ENCODE measurements around the gene GTF2H4.

The GTF2H4 gene

GRCh38 chr6:30883685-30884520 lies 24.1 kb upstream of the GTF2H4 start, which contains the start of gene DDR1:
DDR1 (plus strand) TSS chr6:30884519; CDS start chr6:30888730, 4,211 bp downstream.
- H3K4me1 ChIP-seq (ENCODE audit: control insufficient read depth, insufficient read depth, low read length) = peaks cover 50% of the 10 kb centered on the region
- peak within 1 kb of the TSS; percentile 84 for H3K9ac ChIP-seq (ENCODE audit: low read length)
- H3K36me3 ChIP-seq (ENCODE audit: control insufficient read depth, insufficient read depth, low read length, severe bottlenecking) = no peaks in the 10 kb centered on the region
- H3K27me3 ChIP-seq (replicated peaks; ENCODE audit: control insufficient read depth, insufficient read depth, low read length) = no peaks in the 10 kb centered on the region
- no peaks in the 10 kb centered on the region for H3K9me3 ChIP-seq (ENCODE audit: control insufficient read depth, low read length)
- peak; percentile 64 for DNase-seq (ENCODE audit: low read depth)
- H3K4me3 ChIP-seq (ENCODE audit: low read length) = peak within 1 kb of the TSS; percentile 86

DNA sequence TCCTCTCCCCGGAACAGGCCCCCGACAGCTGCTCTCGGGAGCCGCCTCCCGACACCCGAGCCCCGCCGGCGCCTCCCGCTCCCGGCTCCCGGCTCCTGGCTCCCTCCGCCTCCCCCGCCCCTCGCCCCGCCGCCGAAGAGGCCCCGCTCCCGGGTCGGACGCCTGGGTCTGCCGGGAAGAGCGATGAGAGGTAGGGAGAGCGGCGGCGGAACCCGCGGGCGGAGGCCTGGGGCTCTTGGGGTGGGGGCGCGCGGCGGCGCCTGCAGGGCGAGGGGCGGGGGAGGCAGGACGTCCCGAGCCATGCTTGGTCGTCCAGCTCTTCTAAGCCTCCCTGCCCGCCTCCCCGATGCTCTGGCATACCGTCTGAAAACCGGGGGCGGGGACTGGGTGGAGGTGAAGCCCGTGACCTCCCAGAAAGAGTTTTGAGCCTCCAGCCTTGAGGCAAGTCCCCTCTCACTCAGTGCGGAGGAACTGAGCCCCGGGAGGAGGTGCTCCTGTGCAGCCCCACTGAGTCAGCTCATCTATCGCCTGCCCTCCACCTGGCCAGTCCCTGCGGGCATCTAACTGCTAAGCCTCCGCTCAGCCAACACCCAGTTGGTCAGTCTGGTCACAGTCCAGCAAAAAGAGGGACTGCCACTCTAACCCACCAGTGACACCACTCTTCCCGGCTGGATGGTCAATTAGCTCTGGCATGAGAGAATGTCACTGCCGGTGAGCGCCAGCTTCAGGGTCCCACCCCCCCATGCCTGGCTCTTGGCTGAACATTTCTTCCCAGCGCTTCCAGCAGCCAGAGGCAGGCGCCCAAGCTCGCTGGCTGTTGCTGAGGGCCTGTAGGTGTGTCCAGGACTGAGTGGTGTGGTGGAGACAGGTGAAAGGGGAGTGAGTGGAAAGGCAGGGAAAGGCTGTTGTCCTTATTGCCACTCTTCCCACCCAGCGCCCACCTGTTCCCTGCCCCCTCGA lies 23.2 kb upstream of the GTF2H4 start:
- peak; percentile 90 for DNase-seq (ENCODE audit: low read depth)
- peaks cover 1% of the 10 kb centered on the region for H3K36me3 ChIP-seq (ENCODE audit: control insufficient read depth, insufficient read depth, low read length, severe bottlenecking)
- H3K9me3 ChIP-seq (ENCODE audit: control insufficient read depth, low read length) = no peaks in the 10 kb centered on the region
- no peaks in the 10 kb centered on the region for H3K27me3 ChIP-seq (replicated peaks; ENCODE audit: control insufficient read depth, insufficient read depth, low read length)
- H3K4me1 ChIP-seq (ENCODE audit: control insufficient read depth, insufficient read depth, low read length) = peaks cover 50% of the 10 kb centered on the region
- H3K9ac ChIP-seq (ENCODE audit: low read length) = peak overlapping the region; percentile 84
- peak overlapping the region; percentile 86 for H3K4me3 ChIP-seq (ENCODE audit: low read length)

DNA sequence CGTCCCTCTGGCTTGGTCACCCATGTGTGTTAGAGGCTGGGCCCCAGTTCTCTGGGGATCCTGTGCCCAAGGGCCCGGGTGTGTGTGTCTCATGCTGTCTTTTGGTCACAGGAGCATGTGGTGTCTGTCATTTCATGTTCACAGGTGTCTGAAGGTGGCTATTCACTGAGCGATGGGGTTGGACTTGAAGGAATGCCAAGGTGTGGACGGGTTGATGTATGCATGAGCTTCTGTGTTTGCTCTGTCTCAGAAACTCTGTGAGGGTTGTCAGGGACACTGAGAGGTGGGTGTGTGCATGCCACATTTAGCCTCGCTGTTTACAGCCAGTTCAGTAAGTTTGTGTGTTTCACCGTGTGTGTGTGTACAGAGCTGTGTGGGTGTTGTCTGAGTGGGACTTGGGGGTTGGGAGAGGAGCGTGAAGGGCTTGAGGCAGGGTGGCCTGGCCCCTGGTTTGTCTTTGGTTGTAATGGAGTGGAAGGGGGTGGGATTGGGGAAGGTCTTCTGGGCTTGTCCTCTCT lies 22.5 kb upstream of the GTF2H4 start:
- peaks cover 50% of the 10 kb centered on the region for H3K4me1 ChIP-seq (ENCODE audit: control insufficient read depth, insufficient read depth, low read length)
- peak overlapping the region; percentile 86 for H3K4me3 ChIP-seq (ENCODE audit: low read length)
- H3K9me3 ChIP-seq (ENCODE audit: control insufficient read depth, low read length) = no peaks in the 10 kb centered on the region
- H3K9ac ChIP-seq (ENCODE audit: low read length) = peak overlapping the region; percentile 84
- no peaks in the 10 kb centered on the region for H3K27me3 ChIP-seq (replicated peaks; ENCODE audit: control insufficient read depth, insufficient read depth, low read length)
- H3K36me3 ChIP-seq (ENCODE audit: control insufficient read depth, insufficient read depth, low read length, severe bottlenecking) = peaks cover 8% of the 10 kb centered on the region
- peak; percentile 44 for DNase-seq (ENCODE audit: low read depth)

GRCh38 chr6:30885999-30886896 lies 21.8 kb upstream of the GTF2H4 start:
- H3K4me1 ChIP-seq (ENCODE audit: control insufficient read depth, insufficient read depth, low read length) = peaks cover 50% of the 10 kb centered on the region
- peak overlapping the region; percentile 84 for H3K9ac ChIP-seq (ENCODE audit: low read length)
- no peaks in the 10 kb centered on the region for H3K9me3 ChIP-seq (ENCODE audit: control insufficient read depth, low read length)
- H3K27me3 ChIP-seq (replicated peaks; ENCODE audit: control insufficient read depth, insufficient read depth, low read length) = no peaks in the 10 kb centered on the region
- peak overlapping the region; percentile 86 for H3K4me3 ChIP-seq (ENCODE audit: low read length)
- peaks cover 8% of the 10 kb centered on the region for H3K36me3 ChIP-seq (ENCODE audit: control insufficient read depth, insufficient read depth, low read length, severe bottlenecking)
- peak; percentile 86 for DNase-seq (ENCODE audit: low read depth)

DNA sequence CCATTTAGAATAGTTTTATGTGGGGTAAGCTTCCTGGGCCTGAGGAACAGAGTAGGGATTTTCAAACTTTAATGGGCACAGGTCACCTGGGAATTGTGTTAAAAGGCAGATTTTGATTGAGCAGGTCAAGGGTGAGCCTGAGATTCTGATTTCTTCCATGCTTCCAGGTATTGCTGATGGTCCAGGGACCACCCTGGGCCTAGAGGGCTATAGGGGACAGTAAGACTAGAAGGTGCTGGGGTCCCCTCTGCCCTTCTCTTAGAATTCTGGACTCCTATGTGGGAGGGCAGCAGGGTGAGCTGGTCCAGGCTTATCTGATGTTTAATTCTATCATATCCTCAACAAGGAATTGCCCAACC lies 21.1 kb upstream of the GTF2H4 start:
- H3K4me1 ChIP-seq (ENCODE audit: control insufficient read depth, insufficient read depth, low read length) = peaks cover 50% of the 10 kb centered on the region
- H3K9me3 ChIP-seq (ENCODE audit: control insufficient read depth, low read length) = no peaks in the 10 kb centered on the region
- H3K36me3 ChIP-seq (ENCODE audit: control insufficient read depth, insufficient read depth, low read length, severe bottlenecking) = peaks cover 8% of the 10 kb centered on the region
- H3K4me3 ChIP-seq (ENCODE audit: low read length) = peak overlapping the region; percentile 86
- H3K27me3 ChIP-seq (replicated peaks; ENCODE audit: control insufficient read depth, insufficient read depth, low read length) = no peaks in the 10 kb centered on the region
- DNase-seq (ENCODE audit: low read depth) = no peak
- peak overlapping the region; percentile 84 for H3K9ac ChIP-seq (ENCODE audit: low read length)

GRCh38 chr6:30887901-30888815 lies 19.8 kb upstream of the GTF2H4 start:
- peak; percentile 73 for DNase-seq (ENCODE audit: low read depth)
- peaks cover 13% of the 10 kb centered on the region for H3K36me3 ChIP-seq (ENCODE audit: control insufficient read depth, insufficient read depth, low read length, severe bottlenecking)
- H3K27me3 ChIP-seq (replicated peaks; ENCODE audit: control insufficient read depth, insufficient read depth, low read length) = no peaks in the 10 kb centered on the region
- H3K4me1 ChIP-seq (ENCODE audit: control insufficient read depth, insufficient read depth, low read length) = peaks cover 45% of the 10 kb centered on the region
- peak overlapping the region; percentile 31 for H3K4me3 ChIP-seq (ENCODE audit: low read length)
- H3K9me3 ChIP-seq (ENCODE audit: control insufficient read depth, low read length) = no peaks in the 10 kb centered on the region
- peak overlapping the region; percentile 59 for H3K9ac ChIP-seq (ENCODE audit: low read length)

DNA sequence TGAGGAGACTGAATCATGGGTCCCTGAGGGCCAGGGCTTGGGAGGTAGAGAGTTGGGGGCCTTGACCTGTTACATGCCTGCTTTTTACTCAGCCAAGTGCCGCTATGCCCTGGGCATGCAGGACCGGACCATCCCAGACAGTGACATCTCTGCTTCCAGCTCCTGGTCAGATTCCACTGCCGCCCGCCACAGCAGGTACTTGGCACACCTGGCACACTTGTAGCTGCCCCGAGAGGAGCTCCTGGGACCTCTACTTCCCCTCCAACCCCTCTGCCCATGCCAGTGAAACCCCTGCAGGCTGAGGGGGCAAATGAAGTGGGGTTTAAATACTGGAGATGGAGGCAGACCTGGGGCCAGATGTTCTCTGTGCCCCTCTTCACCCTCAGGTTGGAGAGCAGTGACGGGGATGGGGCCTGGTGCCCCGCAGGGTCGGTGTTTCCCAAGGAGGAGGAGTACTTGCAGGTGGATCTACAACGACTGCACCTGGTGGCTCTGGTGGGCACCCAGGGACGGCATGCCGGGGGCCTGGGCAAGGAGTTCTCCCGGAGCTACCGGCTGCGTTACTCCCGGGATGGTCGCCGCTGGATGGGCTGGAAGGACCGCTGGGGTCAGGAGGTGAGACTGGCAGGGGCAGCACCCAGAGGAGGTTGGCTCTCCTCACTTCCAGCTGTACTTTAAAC lies 19.1 kb upstream of the GTF2H4 start:
- no peak for DNase-seq (ENCODE audit: low read depth)
- Histone ChIP-seq H3K4me1 (ENCODE audit: control insufficient read depth, insufficient read depth, low read length) (peaks cover 38% of the 10 kb centered on the region), H3K36me3 (ENCODE audit: control insufficient read depth, insufficient read depth, low read length, severe bottlenecking) (peaks cover 18% of the 10 kb centered on the region), H3K27me3 (replicated peaks; ENCODE audit: control insufficient read depth, insufficient read depth, low read length) (no peaks in the 10 kb centered on the region), H3K9me3 (ENCODE audit: control insufficient read depth, low read length) (no peaks in the 10 kb centered on the region), H3K9ac (ENCODE audit: low read length) (peak overlapping the region; percentile 59), H3K4me3 (ENCODE audit: low read length) (no peak overlapping the region)

- Histone ChIP-seq H3K27me3 (replicated peaks; ENCODE audit: control insufficient read depth, insufficient read depth, low read length) (no peaks in the 10 kb centered on the region), H3K9me3 (ENCODE audit: control insufficient read depth, low read length) (no peaks in the 10 kb centered on the region), H3K9ac (ENCODE audit: low read length) (no peak overlapping the region), H3K4me1 (ENCODE audit: control insufficient read depth, insufficient read depth, low read length) (peaks cover 38% of the 10 kb centered on the region), H3K4me3 (ENCODE audit: low read length) (no peak overlapping the region), H3K36me3 (ENCODE audit: control insufficient read depth, insufficient read depth, low read length, severe bottlenecking) (peaks cover 20% of the 10 kb centered on the region)
- DNase-seq (ENCODE audit: low read depth) = no peak
Observed at GRCh38 chr6:30889496-30889885, 18.5 kb upstream of the GTF2H4 start.

DNA sequence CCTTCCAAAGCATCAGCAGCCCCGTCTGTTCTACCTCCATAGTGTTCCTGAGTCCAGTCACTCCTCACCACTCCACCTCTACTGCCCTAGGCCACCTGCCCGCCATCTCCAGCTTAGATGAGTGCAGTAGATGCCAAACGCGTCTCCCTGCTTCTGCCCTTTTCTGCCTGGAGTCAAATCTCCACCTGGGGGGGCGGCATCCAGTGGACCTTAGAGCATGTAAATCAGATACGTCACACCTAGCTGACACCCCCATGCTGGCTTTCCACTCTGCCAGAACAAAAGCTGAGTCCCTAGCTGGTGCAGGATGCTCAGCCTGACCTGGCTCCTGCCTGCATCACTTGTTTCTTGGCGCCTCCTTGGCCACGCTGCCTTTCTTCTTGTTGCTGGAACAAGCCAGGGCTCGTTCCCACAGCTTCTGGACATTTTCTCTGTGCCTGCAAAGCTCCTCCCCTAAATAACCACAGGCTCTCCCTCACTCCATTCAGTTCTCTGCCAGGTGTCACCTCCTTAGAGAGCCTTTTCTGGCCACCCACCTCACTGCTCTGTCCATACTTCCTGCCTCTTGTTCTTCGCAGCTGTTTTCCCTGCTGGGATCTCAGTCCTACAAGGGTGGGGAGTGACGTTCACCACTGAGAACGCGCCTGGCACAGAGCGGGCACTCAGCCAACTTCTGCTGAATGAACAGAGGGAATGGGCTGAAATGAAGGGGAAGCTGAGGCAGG lies 17.9 kb upstream of the GTF2H4 start:
- Histone ChIP-seq H3K9ac (ENCODE audit: low read length) (no peak overlapping the region), H3K9me3 (ENCODE audit: control insufficient read depth, low read length) (no peaks in the 10 kb centered on the region), H3K27me3 (replicated peaks; ENCODE audit: control insufficient read depth, insufficient read depth, low read length) (no peaks in the 10 kb centered on the region), H3K4me1 (ENCODE audit: control insufficient read depth, insufficient read depth, low read length) (peaks cover 34% of the 10 kb centered on the region), H3K4me3 (ENCODE audit: low read length) (no peak overlapping the region), H3K36me3 (ENCODE audit: control insufficient read depth, insufficient read depth, low read length, severe bottlenecking) (peaks cover 26% of the 10 kb centered on the region)
- DNase-seq (ENCODE audit: low read depth) = no peak

All from adipocyte (in vitro differentiated cells).